SK-N-MC (cell line): Measurements from ENCODE around the gene NBPF8.
"Not testable (repeated sequence)": the region's sequence is repeated elsewhere in the genome, so short reads cannot be mapped to it uniquely, and the experiment has no call there.

ENCODE experiments used
- DNase-seq: peaks from one replicate; pipeline ENCODE4 v3.0.0-alpha.2; 2011; ENCODE audit warnings: low read depth, low spot score
- H3K27ac ChIP-seq: fragments of 200-600 bp; sonication (generic); 2 replicates; pipeline ENCODE4 v1.5.1; 2016; ENCODE audit warnings: mixed run types
- H3K36me3 ChIP-seq: fragments of 200-600 bp; sonication (generic); 2 replicates; pipeline ENCODE4 v1.6.1; 2017; ENCODE audit warnings: antibody characterized with exemption, low read length, mixed read lengths; ENCODE audit not compliant: insufficient read depth
- H3K4me3 ChIP-seq: fragments of 200-600 bp; sonication (generic); 2 replicates; pipeline ENCODE4 v1.5.1; 2016
- H3K9ac ChIP-seq: fragments of 200-600 bp; sonication (generic); 2 replicates; pipeline ENCODE4 v1.8.0; 2017; ENCODE audit warnings: mixed run types, mixed read lengths; ENCODE audit not compliant: insufficient read length
- H3K9me3 ChIP-seq: fragments of 200-600 bp; sonication (generic); 2 replicates; pipeline ENCODE4 v1.6.1; 2017; ENCODE audit warnings: low read depth, mild to moderate bottlenecking, antibody characterized with exemption, low read length, moderate library complexity, mixed read lengths

Gene NBPF8

GRCh38 chr1:120449124-120449523, 34.3 kb downstream of the NBPF8 start:
- not testable (repeated sequence) for DNase-seq, H3K27ac ChIP-seq, H3K9me3 ChIP-seq, H3K4me3 ChIP-seq, H3K9ac ChIP-seq, H3K36me3 ChIP-seq
